NCI-H1417 (cell line): ENCODE results near the gene ANKRD52.
A peak's percentile ranks its signal among the peaks of the same experiment; 100 is the strongest.
"Not testable (repeated sequence)": the region's sequence is repeated elsewhere in the genome, so short reads cannot be mapped to it uniquely, and the experiment has no call there.

Source experiments
- DNase-seq, 3 experiments: peaks; one replicate each; lab custom pipeline; 2025; lab: John Stamatoyannopoulos, UW

ANKRD52 gene

DNA sequence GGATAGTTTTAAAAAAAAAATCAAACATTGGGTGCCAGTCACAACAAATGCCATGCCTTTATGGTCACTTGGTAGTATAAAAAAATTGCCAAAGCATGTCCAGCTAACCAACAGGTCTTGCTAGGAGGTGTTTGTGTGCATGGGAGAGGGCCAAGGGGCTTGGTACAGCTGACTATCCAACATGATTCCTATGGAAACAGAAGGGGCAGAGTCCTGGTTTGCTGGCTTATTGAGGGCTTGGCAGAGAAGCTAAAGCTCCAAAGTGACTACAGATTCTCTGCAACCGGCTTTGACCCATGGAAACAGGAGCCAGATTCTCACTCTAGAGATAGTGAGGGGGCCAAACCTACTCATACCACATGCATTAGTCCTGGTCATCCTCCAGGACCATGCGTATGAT, 14.3 kb upstream of the ANKRD52 start:
- not testable (repeated sequence) for DNase-seq

DNA sequence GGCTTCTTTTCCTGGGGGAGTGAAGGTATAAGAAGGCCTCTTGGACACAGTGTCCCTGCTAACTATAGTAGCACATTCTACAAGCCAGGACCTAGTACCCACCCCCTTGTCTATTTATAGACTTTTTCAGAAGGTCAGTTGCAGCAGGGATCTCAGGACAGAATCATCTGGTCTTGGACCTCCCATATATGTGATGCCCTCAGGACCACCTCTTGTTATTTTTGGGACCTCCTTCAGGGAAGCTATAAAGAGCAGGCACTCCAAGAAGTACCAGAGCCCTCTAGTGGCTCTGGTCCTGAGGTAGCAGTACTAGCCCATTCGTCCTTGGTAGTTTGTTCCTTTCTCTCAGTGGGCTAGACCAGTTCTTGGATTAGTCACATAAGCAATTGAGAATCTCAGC, 12.8 kb upstream of the ANKRD52 start:
- DNase-seq = peak in 1 of 3 experiments; percentile 23

- DNase-seq = peak in 1 of 3 experiments; percentile 61
Measured at GRCh38 chr12:56267443-56268071, 9.4 kb upstream of the ANKRD52 start.

DNA sequence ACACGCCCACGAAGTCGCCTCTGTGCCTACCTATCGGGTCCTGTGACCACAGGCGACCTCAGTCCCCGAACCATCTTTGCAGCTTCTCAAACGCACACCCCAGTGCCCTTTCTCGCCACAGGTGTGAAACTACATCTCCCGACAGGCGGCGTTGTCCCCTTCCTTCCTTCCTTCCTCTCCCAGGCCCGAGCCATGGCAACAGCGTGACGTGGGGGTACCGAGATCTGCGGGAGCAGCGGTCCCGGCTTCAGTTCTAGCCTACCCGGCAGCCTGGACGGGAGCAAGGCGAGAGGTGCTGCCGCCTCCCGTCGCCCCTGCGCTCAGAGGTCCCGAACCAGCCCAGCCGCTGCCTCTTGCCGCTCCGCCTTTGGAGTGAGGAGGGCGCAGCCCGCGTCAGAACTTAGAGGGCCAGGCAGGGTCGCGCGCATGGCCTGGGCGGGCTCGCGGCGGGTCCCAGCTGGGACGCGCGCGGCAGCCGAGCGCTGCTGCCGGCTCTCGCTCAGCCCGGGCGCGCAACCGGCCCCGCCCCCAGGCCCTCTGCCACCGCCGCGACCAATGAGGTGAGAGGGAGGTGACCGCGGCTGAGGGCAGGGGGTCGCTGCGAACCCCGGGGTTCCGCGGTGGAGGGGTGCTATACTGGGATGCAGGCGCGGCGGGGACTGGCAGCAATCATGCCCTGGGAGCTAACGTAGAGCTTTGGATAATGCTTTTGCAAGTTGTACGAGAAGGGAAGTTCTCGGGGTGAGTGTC, 8.7 kb upstream of the ANKRD52 start, which contains the start of gene COQ10A:
Gene COQ10A (plus strand): TSS at position 250 of the 750 bp plus-strand sequence. CDS start 177 bp downstream, at position 427.
- peak; percentile 83 to 99 (median 97) for DNase-seq

- not testable (repeated sequence) for DNase-seq
Measured at GRCh38 chr12:56266068-56266692, 8.0 kb upstream of the ANKRD52 start.

DNA sequence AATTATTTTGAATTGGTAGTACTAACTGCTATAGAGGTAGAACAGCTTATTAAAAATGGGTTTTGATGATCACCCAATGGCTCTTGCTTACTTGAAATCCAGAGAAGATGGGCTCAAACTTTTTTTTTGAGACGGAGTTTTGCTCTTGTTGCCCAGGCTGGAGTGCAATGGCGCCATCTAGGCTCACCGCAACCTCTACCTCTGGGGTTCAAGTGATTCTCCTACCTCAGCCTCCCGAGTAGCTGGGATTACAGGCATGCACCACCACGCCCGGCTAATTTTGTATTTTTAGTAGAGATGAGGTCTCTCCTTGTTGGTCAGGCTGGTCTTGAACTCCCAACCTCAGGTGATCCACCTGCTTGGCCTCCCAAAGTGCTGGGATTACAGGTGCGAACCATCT, 4.8 kb upstream of the ANKRD52 start:
- not testable (repeated sequence) for DNase-seq

DNA sequence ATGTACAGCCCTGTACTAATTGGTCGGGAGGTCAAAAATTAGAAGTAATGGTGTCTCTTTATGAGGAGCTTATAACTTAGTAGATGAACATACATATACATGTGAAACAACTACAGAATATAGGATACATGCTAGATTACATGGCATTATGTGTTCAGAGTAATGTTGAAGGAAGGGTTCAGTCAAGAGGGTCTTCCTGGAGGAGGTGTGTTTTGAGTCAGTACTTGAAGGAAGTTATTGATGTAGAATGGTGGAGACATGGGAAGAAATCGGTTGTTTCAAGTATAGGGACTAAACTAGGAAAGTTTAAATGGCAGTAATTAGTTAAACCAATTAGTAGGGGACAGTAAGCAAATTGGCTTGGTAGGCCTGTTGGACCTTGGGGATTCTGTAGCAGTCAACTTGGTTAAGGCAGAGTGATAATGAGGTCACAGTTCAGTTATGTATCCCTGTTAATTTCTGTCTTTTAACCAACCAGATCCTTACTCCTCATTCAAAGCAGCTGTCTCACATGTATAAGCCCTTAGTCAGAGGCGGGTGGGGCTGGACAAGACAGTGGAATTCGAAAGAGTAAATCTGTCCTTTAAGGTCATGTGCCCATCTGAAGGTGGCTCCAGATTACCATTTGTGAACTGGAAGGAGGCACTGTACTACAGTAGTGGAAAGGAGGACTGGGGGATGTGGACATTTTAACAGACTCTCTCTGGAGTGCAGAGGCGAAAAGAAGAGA, 3.5 kb upstream of the ANKRD52 start:
- DNase-seq = no peak

GRCh38 chr12:56260921-56261320, 2.7 kb upstream of the ANKRD52 start:
- no peak for DNase-seq

GRCh38 chr12:56260380-56260779, 2.2 kb upstream of the ANKRD52 start:
- no peak for DNase-seq

GRCh38 chr12:56258820-56259183, 618 bp upstream of the ANKRD52 start:
- no peak for DNase-seq

DNA sequence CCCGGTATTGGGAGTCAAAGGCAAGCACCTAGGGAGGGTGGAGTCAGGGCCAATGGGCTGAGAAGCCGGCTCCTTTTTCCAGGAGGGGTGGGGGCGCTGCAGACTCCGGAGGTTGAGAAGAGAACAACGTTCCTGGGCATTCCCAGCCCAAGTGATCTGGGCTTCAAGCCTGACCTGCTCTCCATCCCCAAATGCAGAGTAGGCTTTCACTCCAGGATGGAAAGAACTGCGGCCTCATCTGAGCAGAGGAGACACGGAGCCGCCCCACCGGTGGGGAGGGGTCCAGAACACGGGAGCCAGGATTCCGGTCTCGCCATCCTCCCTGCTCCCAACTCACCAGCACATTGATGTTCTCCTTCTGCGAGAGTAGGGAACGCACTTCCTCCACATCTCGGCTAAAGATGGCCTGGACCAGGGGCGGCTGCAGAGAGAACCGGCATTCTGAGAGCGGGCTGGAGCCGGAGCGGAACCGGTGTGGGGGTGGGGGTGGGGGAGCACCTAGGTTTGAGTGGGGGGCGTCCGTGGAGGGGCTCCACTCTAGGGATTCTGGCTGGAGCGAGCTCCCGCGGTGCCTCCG, 605 bp downstream of the ANKRD52 start:
- peak; percentile 46 to 76 (median 72) for DNase-seq

- no peak for DNase-seq
Measured at GRCh38 chr12:56257071-56257470, 1.1 kb downstream of the ANKRD52 start.

DNA sequence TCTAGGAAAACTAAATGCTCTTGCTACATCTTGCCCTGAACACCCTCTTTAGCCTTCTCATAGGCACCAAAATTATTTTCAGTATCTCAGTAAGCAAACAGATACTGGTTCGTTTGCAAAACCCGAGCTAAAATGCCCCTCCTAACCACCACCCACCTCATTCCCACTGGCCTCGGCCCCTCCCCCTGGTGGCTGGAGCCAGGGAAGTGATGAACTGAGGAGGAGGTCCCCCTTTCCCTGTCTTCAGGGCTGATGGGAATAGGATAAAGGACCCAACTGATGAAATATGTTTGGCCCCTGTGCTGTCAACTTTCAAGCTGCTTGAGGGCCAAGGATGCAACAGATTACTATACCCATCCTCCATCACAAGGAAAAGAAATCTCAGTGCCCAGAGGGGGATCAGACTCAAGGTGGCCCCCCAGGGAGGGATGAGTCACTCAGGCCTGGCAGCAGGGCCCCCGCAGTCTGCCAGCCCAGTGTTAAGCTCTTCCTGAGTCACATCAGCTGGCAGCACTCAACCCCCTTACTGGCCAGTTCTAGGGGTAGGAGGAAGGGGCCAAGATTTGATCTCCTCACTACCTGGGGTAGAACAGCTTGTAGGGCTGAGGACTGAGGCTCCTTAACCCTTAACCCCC, 1.7 kb downstream of the ANKRD52 start:
- DNase-seq = no peak

DNA sequence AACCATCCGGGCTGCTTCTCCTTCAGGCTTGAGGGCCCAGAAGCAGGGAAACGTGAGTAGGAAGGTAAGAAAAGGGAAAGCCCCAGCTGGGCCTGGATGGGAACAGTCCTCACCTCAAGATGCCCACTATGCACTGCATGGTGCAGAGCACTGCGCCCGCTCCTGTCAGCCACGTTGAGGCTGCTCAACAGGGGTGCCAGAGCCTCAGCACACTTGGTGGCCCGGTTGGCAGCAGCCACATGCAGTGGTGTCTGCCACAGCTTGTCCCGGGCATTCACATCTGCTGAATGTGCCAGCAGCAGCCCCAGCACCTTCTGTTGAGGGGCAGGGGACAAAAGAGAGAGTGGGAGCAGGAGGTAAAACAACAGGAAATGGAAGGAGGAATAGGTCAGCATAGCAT, 2.5 kb downstream of the ANKRD52 start:
- no peak for DNase-seq

GRCh38 chr12:56253091-56253490, 5.1 kb downstream of the ANKRD52 start:
- no peak for DNase-seq

DNA sequence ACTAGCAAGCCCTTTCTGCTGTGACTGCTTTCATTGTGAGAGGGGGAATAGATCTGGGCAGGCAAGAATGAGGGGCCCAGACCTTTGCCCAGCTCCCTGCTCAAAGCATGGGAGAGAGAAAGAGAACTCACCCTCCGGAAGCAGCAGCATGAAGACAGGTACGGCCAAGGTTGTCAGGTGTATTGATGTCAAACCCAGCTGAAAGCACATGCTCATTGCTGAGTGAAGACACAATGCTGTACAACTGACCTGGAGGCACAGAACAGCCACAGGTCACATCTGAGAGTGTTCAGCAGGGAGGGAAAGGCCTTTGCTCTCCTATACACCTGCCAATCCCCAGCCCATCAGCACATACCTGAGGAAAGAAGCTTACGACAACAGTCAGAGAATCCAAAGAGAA, 5.5 kb downstream of the ANKRD52 start:
- no peak for DNase-seq

DNA sequence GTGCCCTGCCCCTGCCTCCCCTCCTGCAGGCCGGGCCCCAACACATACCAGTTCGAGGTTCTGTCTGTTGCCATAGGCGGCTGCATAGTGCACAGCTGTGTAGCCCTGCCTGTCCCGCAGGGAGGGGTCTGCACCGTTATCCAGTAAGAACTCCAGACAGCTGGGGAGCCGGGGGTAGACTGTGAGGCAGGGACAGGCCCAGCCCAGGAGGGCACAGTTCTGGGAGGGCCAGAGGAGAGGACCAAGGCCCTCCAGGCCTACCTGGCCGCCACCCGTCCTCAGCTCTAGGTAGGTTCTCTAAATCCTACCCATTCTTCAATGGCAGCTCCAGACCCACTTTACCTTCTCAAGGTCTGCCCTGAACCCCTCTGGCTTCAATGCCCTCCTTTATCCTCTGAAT, 9.5 kb downstream of the ANKRD52 start:
- no peak for DNase-seq

DNA sequence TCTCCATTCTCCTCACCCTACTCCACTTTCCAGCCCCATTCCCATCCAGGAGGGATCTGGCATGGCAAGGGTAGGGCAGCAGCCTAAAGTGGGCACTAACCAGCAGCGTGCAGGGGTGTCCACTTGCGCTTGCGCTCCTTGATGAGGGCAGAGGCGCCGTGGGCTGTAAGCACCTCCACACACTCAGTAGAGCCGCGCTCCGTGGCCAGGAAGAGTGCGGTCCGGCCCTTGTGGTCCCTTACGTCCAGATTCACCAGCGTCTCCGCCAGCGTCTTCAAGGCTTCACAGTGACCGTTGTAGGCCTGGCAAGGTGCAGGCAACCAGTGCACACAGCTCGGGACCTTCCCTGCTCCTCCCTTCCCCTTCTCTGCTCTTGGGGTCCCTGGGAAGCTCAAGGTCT, 10.3 kb downstream of the ANKRD52 start:
- DNase-seq = no peak

DNA sequence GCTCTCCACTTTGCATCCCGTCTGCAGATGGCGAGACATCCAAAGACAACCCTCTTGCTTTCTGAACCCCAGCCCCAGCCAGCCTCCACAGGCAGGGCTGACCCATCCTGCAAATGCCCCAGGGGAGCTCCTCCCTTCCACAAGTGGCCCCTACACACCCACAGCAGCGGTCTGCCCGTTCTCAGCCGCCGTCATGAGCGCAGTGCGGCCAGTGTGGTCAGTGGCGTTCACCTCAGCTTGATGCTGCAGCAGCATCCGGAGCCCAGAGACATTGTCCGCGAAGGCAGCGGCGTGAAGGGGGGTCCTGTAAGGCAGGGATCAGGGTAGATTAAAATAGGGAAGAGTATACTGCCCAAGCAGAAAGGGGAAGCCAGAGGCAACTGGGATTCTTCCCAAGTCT, 13.7 kb downstream of the ANKRD52 start:
- no peak for DNase-seq

DNA sequence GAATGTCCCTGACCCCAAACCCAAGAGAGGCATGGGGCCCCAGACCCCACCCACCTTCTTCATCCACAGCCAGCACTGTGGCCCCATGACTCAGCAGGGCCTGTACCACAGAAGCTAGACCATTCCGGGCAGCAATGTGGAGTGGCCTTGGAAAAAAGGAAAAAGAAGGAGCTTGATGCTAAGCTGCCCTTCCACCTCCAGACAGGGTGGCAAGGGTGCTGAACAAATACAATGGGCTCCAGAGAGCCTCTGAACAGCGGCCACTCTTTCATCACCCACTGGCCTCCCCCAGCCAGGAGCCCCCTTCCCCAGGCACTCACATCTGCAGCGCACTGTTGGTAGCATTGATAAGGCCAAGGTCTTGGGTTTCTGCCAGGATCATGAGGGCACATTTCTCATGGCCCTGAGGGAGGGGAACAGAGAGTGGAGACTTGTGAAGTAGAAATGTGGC, 14.4 kb downstream of the ANKRD52 start:
- DNase-seq = no peak

- no peak for DNase-seq
Measured at GRCh38 chr12:56242986-56243385, 15.2 kb downstream of the ANKRD52 start.
